H9 (cell line): Measurements from ENCODE around the gene TMPRSS12. TPM values are rescaled to one million over a fixed set of nuclear protein-coding genes. Genes with fewer than 3 reads are reported as not detected.

Experiments
- DNase-seq: peaks from one replicate; pipeline ENCODE4 v3.0.0-alpha.2; 2017
- H2AFZ ChIP-seq: one replicate; pipeline ENCODE4 v1.6.1; 2013; ENCODE audit warnings: mild to moderate bottlenecking, low read length, control low read depth, moderate library complexity
- H2AK5ac ChIP-seq: 2 replicates; pipeline ENCODE4 v1.6.1; 2013; ENCODE audit warnings: low read length, control low read depth, mixed read lengths; ENCODE audit not compliant: insufficient read length
- H2BK120ac ChIP-seq: one replicate; pipeline ENCODE4 v1.6.1; 2013; ENCODE audit warnings: low read depth, mild to moderate bottlenecking, low read length, control low read depth, inconsistent platforms; ENCODE audit not compliant: poor library complexity, severe bottlenecking
- H2BK12ac ChIP-seq: 2 replicates; pipeline ENCODE4 v1.6.1; 2013; ENCODE audit warnings: low read length, control low read depth, mixed read lengths, low read depth; ENCODE audit not compliant: insufficient read length
- H2BK15ac ChIP-seq: 2 replicates; pipeline ENCODE4 v1.6.1; 2013; ENCODE audit warnings: low read depth, low read length, control low read depth
- H2BK20ac ChIP-seq: one replicate; pipeline ENCODE4 v1.6.1; 2013; ENCODE audit warnings: low read depth, mild to moderate bottlenecking, low read length, control low read depth, inconsistent platforms; ENCODE audit not compliant: poor library complexity, severe bottlenecking
- H2BK5ac ChIP-seq: 2 replicates; pipeline ENCODE4 v1.6.1; 2013; ENCODE audit warnings: low read length, control low read depth, mixed read lengths; ENCODE audit not compliant: insufficient read length
- H3K14ac ChIP-seq: 2 replicates; pipeline ENCODE4 v1.6.1; 2013; ENCODE audit warnings: low read length, control low read depth; ENCODE audit not compliant: insufficient read depth
- H3K18ac ChIP-seq: 2 replicates; pipeline ENCODE4 v1.6.1; 2013; ENCODE audit warnings: low read depth, mild to moderate bottlenecking, mixed read lengths, low read length, control low read depth; ENCODE audit not compliant: insufficient read length
- H3K23ac ChIP-seq: 2 replicates; pipeline ENCODE4 v1.6.1; 2013; ENCODE audit warnings: low read length, control low read depth, mixed read lengths, low read depth; ENCODE audit not compliant: insufficient read length
- H3K23me2 ChIP-seq: 2 replicates; pipeline ENCODE4 v1.6.1; 2013; ENCODE audit warnings: low read depth, mild to moderate bottlenecking, mixed read lengths, low read length, control low read depth; ENCODE audit not compliant: insufficient read length, poor library complexity, severe bottlenecking
- H3K27ac ChIP-seq: 2 replicates; pipeline ENCODE4 v1.5.1; 2013; ENCODE audit warnings: low read length, control low read depth, mixed read lengths, low read depth; ENCODE audit not compliant: insufficient read length
- H3K27me3 ChIP-seq: 2 replicates; pipeline ENCODE4 v1.6.1; 2013; ENCODE audit warnings: low read length, control low read depth, inconsistent platforms; ENCODE audit not compliant: insufficient read depth
- H3K4ac ChIP-seq: 2 replicates; pipeline ENCODE4 v1.6.1; 2013; ENCODE audit warnings: low read depth, mild to moderate bottlenecking, control low read depth, inconsistent platforms, low read length, moderate library complexity
- H3K4me1 ChIP-seq: 2 replicates; pipeline ENCODE4 v1.6.1; 2013; ENCODE audit warnings: low read length, control low read depth, inconsistent platforms; ENCODE audit not compliant: insufficient read depth
- H3K4me2 ChIP-seq: 2 replicates; pipeline ENCODE4 v1.6.1; 2013; ENCODE audit warnings: low read length, control low read depth, mixed read lengths; ENCODE audit not compliant: insufficient read length, insufficient read depth
- H3K56ac ChIP-seq: 2 replicates; pipeline ENCODE4 v1.6.1; 2013; ENCODE audit warnings: low read depth, mild to moderate bottlenecking, mixed read lengths, low read length, control low read depth; ENCODE audit not compliant: insufficient read length
- H3K79me1 ChIP-seq: 2 replicates; pipeline ENCODE4 v1.6.1; 2013; ENCODE audit warnings: low read depth, mild to moderate bottlenecking, moderate library complexity, low read length, control low read depth, inconsistent platforms; ENCODE audit not compliant: insufficient read depth, poor library complexity, severe bottlenecking
- H3K79me2 ChIP-seq: 2 replicates; pipeline ENCODE4 v1.6.1; 2013; ENCODE audit warnings: low read length, control low read depth, inconsistent platforms; ENCODE audit not compliant: insufficient read depth
- H3K9ac ChIP-seq: 2 replicates; pipeline ENCODE4 v1.6.1; 2013; ENCODE audit warnings: low read length, control low read depth, mixed read lengths; ENCODE audit not compliant: insufficient read length; ENCODE audit errors: extremely low read depth
- H3K9me3 ChIP-seq: one replicate; pipeline ENCODE4 v1.6.1; 2013; ENCODE audit warnings: low read depth, low read length, inconsistent platforms; ENCODE audit not compliant: control insufficient read depth
- H3T11ph ChIP-seq: one replicate; pipeline ENCODE4 v1.6.1; 2013; ENCODE audit warnings: mild to moderate bottlenecking, low read length, control low read depth, inconsistent platforms
- H4K20me1 ChIP-seq: one replicate; pipeline ENCODE4 v1.6.1; 2013; ENCODE audit not compliant: control insufficient read depth, insufficient read length, insufficient read depth
- H4K5ac ChIP-seq: 2 replicates; pipeline ENCODE4 v1.6.1; 2013; ENCODE audit warnings: low read depth, mild to moderate bottlenecking, mixed read lengths, low read length, control low read depth; ENCODE audit not compliant: insufficient read length
- H4K8ac ChIP-seq: replicated peaks from 2 replicates; pipeline ENCODE4 v1.6.1; 2013; ENCODE audit warnings: low read length, control low read depth, mixed read lengths, low read depth; ENCODE audit not compliant: insufficient read length
- H4K91ac ChIP-seq: 2 replicates; pipeline ENCODE4 v1.6.1; 2013; ENCODE audit warnings: low read depth, mild to moderate bottlenecking, moderate library complexity, mixed read lengths, low read length, control low read depth; ENCODE audit not compliant: insufficient read length
- H3K27ac Mint-ChIP-seq, 3 experiments: 2 replicates in 2 of 3; 3 replicates in 1 of 3; pipeline ENCODE4 v1.8.0; 2020 to 2021; ENCODE audit warnings: mixed read lengths in 3 of 3, mild to moderate bottlenecking in 1 of 3, moderate library complexity in 1 of 3
- H3K27me3 Mint-ChIP-seq: 2 replicates; pipeline ENCODE4 v1.8.0; 2021; ENCODE audit warnings: low read depth, mild to moderate bottlenecking, moderate library complexity, mixed read lengths
- H3K36me3 Mint-ChIP-seq, 3 experiments: 2 replicates in 2 of 3; 3 replicates in 1 of 3; pipeline ENCODE4 v1.8.0; 2020 to 2021; ENCODE audit warnings: low read depth in 3 of 3, mixed read lengths in 3 of 3; ENCODE audit not compliant: insufficient read depth in 1 of 3
- H3K4me1 Mint-ChIP-seq, 2 experiments: 2 replicates each; pipeline ENCODE4 v1.8.0; 2020; ENCODE audit warnings: mixed read lengths in 2 of 2
- H3K4me3 Mint-ChIP-seq, 2 experiments: 2 replicates in 1 of 2; 3 replicates in 1 of 2; pipeline ENCODE4 v1.8.0; 2020 to 2021; ENCODE audit warnings: mild to moderate bottlenecking in 2 of 2, mixed read lengths in 2 of 2, moderate library complexity in 1 of 2
- H3K9me3 Mint-ChIP-seq, 2 experiments: 2 replicates in 1 of 2; 3 replicates in 1 of 2; pipeline ENCODE4 v1.8.0; 2020; ENCODE audit warnings: mild to moderate bottlenecking in 2 of 2, mixed read lengths in 2 of 2, moderate library complexity in 1 of 2
- WGBS: extraction: QIAGEN DNeasy Blood & Tissue Kit; methylation state at CpG from one replicate; pipeline ENCODE4 v1.1.7; 2013; ENCODE audit warnings: missing lambda C conversion rate, low lambda C conversion rate, mixed read lengths; ENCODE audit not compliant: insufficient read length; ENCODE audit errors: extremely low coverage; 5-methylcytosine and 5-hydroxymethylcytosine counted together
- total RNA-seq: library from RNA; stranded (reverse); gene quantifications from 2 replicates; pipeline ENCODE4 v1.2.1, GENCODE V29; 2021
- TF ChIP-seq, protein P1 (sequence below): fragments of 200-600 bp; sonication (generic); conservative IDR thresholded peaks from 3 replicates; pipeline ENCODE4 v1.8.0; 2021; ENCODE audit warnings: antibody characterized with exemption, mild to moderate bottlenecking

The TMPRSS12 gene
- total RNA-seq, 1 experiment from 2014 or later, result not detected

DNA sequence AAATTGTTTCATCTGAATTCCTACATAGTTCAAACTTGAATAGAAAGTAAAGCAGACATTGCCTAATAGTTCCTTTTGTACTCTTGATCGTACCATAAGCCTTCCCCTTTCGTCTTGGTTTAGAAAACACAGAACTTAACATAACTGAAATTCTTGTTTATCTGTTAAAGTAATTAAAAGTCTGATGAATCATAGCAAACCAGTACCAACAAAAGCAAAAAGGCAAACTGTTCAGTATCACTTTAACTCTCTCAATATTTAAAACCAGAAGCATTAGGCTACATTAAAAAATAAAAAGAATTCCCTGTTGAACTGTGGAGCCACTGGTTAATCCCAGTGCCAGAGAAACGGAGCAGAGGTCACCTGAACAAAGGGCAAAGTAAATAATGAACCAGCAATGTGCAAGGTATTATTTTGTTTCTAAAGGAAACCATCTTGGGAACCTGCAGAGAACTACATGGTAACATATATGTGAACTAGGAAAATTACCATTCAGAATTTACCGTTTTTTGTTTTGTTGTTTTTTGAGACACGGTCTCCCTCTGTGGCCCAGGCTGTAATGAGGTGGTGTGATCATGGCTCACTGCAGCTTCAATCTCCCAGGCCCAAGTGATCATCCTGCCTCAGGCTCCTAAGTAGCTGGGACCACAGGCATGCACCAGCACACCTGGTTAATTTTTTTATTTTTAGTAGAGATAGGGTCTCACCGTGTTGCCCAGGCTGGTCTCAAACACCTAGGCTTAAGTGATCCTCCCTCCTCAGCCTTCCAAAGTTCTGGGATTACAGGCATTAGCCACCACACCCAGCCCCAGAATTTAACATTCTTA, 92.5 kb downstream of the TMPRSS12 start:
- H4K8ac ChIP-seq, result no peak overlapping the region
- no peak overlapping the region for H3K4me3 Mint-ChIP-seq
- H3K14ac ChIP-seq, result no peak overlapping the region
- H3K18ac ChIP-seq, result no peak overlapping the region
- no CpG with 5 or more reads among the region's 6 CpGs for WGBS
- H3K79me1 ChIP-seq, result no peaks in the 10 kb centered on the region
- H2BK5ac ChIP-seq, result no peak overlapping the region
- no peak overlapping the region for H3K4me2 ChIP-seq
- H3K4ac ChIP-seq, result no peak overlapping the region
- H2BK20ac ChIP-seq, result no peak overlapping the region
- no peak overlapping the region for H3K9ac ChIP-seq
- peaks cover 16 to 25% of the 10 kb centered on the region in 2 experiments for H3K4me1 Mint-ChIP-seq
- no peak overlapping the region for H3K23ac ChIP-seq
- no peaks in the 10 kb centered on the region for H4K20me1 ChIP-seq
- TF ChIP-seq, protein P1, sequence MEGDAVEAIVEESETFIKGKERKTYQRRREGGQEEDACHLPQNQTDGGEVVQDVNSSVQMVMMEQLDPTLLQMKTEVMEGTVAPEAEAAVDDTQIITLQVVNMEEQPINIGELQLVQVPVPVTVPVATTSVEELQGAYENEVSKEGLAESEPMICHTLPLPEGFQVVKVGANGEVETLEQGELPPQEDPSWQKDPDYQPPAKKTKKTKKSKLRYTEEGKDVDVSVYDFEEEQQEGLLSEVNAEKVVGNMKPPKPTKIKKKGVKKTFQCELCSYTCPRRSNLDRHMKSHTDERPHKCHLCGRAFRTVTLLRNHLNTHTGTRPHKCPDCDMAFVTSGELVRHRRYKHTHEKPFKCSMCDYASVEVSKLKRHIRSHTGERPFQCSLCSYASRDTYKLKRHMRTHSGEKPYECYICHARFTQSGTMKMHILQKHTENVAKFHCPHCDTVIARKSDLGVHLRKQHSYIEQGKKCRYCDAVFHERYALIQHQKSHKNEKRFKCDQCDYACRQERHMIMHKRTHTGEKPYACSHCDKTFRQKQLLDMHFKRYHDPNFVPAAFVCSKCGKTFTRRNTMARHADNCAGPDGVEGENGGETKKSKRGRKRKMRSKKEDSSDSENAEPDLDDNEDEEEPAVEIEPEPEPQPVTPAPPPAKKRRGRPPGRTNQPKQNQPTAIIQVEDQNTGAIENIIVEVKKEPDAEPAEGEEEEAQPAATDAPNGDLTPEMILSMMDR, result no peak
- peak overlapping the region in 2 of 3 experiments; percentile 26 to 39; a peak in 2 of 7 replicates for H3K27ac Mint-ChIP-seq
- peaks cover 6% of the 10 kb centered on the region; the same call in 1 of the 2 replicates for H3K4me1 ChIP-seq
- no peak overlapping the region for H3K56ac ChIP-seq
- no peak overlapping the region for H3K27ac ChIP-seq
- no peak overlapping the region for H2BK15ac ChIP-seq
- no peak overlapping the region for H2BK12ac ChIP-seq
- H3K23me2 ChIP-seq, result no peaks in the 10 kb centered on the region
- H3K36me3 Mint-ChIP-seq, result peaks cover 0 to 6% (median 5%) of the 10 kb centered on the region in 3 experiments; a peak in 4 of 7 replicates
- no peak overlapping the region for H4K5ac ChIP-seq
- no peaks in the 10 kb centered on the region for H3K79me2 ChIP-seq
- no peak overlapping the region for H2AFZ ChIP-seq
- no peaks in the 10 kb centered on the region for H3K9me3 ChIP-seq
- H4K91ac ChIP-seq, result no peak overlapping the region
- no peak for DNase-seq
- H3T11ph ChIP-seq, result no peak overlapping the region
- H3K27me3 Mint-ChIP-seq, result no peaks in the 10 kb centered on the region
- H2BK120ac ChIP-seq, result no peak overlapping the region
- no peaks in the 10 kb centered on the region for H3K9me3 Mint-ChIP-seq
- H2AK5ac ChIP-seq, result no peak overlapping the region
- no peaks in the 10 kb centered on the region for H3K27me3 ChIP-seq
